ENCODE results near the gene CGA.

The CGA gene

DNA sequence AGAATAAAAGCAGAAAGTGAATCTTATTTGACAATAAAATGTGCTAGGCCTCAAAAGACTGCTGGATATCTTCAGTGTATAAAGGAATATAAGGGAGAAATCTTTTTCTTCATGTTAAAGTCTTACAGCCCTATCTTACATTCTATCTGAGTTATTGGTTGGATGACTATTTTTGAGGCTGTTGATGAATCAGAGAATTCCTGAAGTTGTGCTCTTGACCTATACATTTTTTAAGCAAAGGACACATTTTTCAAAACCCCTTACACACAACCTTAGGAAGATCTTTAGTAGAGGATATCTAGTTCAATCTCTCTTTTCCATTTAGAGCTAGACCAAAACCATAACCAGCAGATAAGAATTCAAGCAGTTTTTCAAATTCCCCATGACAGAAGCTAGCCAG lies 10.9 kb upstream of the CGA start:
- TF ChIP-seq, protein P1, sequence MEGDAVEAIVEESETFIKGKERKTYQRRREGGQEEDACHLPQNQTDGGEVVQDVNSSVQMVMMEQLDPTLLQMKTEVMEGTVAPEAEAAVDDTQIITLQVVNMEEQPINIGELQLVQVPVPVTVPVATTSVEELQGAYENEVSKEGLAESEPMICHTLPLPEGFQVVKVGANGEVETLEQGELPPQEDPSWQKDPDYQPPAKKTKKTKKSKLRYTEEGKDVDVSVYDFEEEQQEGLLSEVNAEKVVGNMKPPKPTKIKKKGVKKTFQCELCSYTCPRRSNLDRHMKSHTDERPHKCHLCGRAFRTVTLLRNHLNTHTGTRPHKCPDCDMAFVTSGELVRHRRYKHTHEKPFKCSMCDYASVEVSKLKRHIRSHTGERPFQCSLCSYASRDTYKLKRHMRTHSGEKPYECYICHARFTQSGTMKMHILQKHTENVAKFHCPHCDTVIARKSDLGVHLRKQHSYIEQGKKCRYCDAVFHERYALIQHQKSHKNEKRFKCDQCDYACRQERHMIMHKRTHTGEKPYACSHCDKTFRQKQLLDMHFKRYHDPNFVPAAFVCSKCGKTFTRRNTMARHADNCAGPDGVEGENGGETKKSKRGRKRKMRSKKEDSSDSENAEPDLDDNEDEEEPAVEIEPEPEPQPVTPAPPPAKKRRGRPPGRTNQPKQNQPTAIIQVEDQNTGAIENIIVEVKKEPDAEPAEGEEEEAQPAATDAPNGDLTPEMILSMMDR (IDR thresholded peaks at IDR 0.05; ENCODE audit: low read depth, low read length), result no peak
- TF ChIP-seq POLR2A (IDR thresholded peaks at IDR 0.05; ENCODE audit: extremely low read depth, insufficient read length) (no peak), MYC (IDR thresholded peaks at IDR 0.05; ENCODE audit: low read depth, low read length) (no peak)
- TF ChIP-seq, protein P2, sequence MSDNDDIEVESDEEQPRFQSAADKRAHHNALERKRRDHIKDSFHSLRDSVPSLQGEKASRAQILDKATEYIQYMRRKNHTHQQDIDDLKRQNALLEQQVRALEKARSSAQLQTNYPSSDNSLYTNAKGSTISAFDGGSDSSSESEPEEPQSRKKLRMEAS (IDR thresholded peaks at IDR 0.05; ENCODE audit: low read depth, low read length), result no peak
- H3K4me3 ChIP-seq (ENCODE audit: low read depth, low read length), result no peak overlapping the region
- DNase-seq (ENCODE audit: low read depth), result no peak

DNA sequence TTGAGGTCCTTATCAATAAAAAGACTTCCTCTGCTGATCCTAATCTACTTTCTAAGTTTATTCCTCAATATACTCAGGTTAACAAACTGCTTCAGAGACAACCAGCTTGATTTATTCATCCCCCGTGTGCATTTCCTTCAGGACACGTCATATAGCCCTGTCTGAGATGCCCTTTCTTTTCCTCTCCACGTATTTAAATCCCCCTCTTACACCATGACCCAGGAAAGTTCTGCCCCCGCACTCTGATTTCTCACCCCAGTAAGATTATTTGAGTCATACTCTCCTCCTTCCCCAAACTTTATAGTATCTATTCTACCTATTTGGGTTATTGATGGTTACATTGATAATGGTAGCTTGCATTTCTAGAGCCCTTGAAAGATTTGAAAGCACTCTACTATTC lies 9.8 kb upstream of the CGA start:
- no peak for DNase-seq (ENCODE audit: low read depth)
- H3K4me3 ChIP-seq (ENCODE audit: low read depth, low read length), result no peak overlapping the region
- TF ChIP-seq, protein P1 (IDR thresholded peaks at IDR 0.05; ENCODE audit: low read depth, low read length), result no peak
- TF ChIP-seq MYC (IDR thresholded peaks at IDR 0.05; ENCODE audit: low read depth, low read length) (no peak), POLR2A (IDR thresholded peaks at IDR 0.05; ENCODE audit: extremely low read depth, insufficient read length) (no peak)
- TF ChIP-seq, protein P2 (IDR thresholded peaks at IDR 0.05; ENCODE audit: low read depth, low read length), result no peak

DNA sequence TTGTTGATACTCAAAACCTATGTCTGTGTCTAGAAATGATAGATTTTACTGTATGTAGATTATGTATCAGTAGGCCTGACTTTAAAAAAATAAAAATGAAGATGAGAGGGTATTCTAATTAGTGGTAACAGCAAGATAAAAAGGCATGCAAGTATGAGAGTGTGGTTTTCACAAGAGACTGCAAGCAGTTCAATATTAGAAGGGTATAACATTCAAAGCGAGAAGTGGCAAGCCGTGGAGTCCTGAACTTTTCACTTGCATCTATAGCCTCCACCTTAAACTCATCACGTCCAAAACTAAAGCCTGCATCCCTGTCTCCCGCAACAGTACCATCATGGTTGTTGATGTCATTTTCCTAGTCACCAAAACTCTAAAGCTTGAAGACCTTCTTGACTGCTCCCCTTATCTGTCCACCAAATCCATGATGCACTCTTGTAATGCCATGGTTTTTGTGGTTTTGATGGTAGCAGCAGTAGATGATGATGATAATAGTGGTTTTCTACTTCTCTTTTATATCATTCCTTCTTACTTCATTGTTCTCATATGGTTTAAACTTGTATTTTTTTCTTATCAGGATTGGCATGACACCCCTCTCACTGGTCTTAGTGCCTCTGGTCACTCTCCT lies 9.2 kb upstream of the CGA start:
- no peak overlapping the region for H3K4me3 ChIP-seq (ENCODE audit: low read depth, low read length)
- DNase-seq (ENCODE audit: low read depth), result no peak
- TF ChIP-seq POLR2A (IDR thresholded peaks at IDR 0.05; ENCODE audit: extremely low read depth, insufficient read length) (no peak), MYC (IDR thresholded peaks at IDR 0.05; ENCODE audit: low read depth, low read length) (no peak)
- TF ChIP-seq, protein P1 (IDR thresholded peaks at IDR 0.05; ENCODE audit: low read depth, low read length), result no peak
- TF ChIP-seq, protein P2 (IDR thresholded peaks at IDR 0.05; ENCODE audit: low read depth, low read length), result no peak

DNA sequence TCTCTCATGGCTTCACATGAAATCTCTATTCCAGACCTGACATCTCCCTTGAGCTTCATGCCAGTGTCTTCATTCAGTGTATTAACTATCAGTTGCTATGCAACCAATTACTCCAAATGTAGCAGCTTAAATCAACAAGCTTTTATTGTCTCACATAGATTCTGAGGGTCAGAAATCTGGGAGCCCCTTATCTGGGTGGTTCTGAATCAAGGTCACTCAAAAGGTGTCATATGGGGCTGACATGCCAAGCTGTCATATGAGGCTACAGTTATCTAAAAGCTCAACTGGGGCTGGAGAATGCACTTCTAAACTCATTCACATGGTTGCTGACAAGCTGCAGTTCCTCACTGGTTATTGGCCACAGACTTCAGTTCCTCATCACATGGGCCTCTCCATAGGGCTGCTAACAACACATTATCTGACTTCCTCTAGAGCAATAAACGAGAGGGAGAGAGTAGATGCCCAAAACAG lies 7.3 kb upstream of the CGA start:
- no peak overlapping the region for H3K4me3 ChIP-seq (ENCODE audit: low read depth, low read length)
- peak; percentile 36 for DNase-seq (ENCODE audit: low read depth)
- TF ChIP-seq MYC (IDR thresholded peaks at IDR 0.05; ENCODE audit: low read depth, low read length), result 0 out of 2 replicates have a peak, but pooled peaks have one; percentile 17
- TF ChIP-seq, protein P1 (IDR thresholded peaks at IDR 0.05; ENCODE audit: low read depth, low read length), result no peak
- TF ChIP-seq, protein P2 (IDR thresholded peaks at IDR 0.05; ENCODE audit: low read depth, low read length), result peak; percentile 58
- TF ChIP-seq POLR2A (IDR thresholded peaks at IDR 0.05; ENCODE audit: extremely low read depth, insufficient read length), result no peak

DNA sequence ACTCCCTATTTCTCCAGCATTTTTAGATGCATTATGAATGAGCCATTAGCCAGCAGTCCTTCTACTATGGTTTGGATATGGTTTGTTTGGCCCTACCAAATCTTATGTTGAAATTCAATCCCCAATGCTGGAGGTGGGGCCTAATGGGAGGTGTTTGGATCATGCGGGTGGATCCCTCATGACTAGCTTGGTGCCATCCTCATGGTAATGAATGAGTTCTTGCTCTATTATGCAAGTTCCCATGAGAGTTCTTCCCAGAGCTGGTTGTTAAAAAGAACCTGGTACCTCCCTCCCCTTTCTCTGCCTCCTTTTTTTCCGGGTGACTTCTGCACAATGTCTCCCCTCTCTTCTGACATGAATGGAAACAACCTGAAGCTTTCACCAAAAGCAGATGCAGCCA lies 6.2 kb upstream of the CGA start:
- no peak overlapping the region for H3K4me3 ChIP-seq (ENCODE audit: low read depth, low read length)
- no peak for DNase-seq (ENCODE audit: low read depth)
- TF ChIP-seq MYC (IDR thresholded peaks at IDR 0.05; ENCODE audit: low read depth, low read length) (no peak), POLR2A (IDR thresholded peaks at IDR 0.05; ENCODE audit: extremely low read depth, insufficient read length) (no peak)
- TF ChIP-seq, protein P2 (IDR thresholded peaks at IDR 0.05; ENCODE audit: low read depth, low read length), result no peak
- TF ChIP-seq, protein P1 (IDR thresholded peaks at IDR 0.05; ENCODE audit: low read depth, low read length), result no peak
